Kidney (tissue), 14 donors: ENCODE results near the gene TMC6. TPM values are rescaled to one million over a fixed set of nuclear protein-coding genes. Genes with fewer than 3 reads are reported as not detected.

Source experiments
- DNase-seq, 5 donors: peaks; one replicate each; pipeline ENCODE4 v3.0.0-alpha.2; 2013 to 2020
- FAIRE-seq: peaks from 2 replicates; lab custom pipeline; 2012; peaks lifted over from hg19 to GRCh38; lab: Jason Lieb, UNC
- H3K27ac ChIP-seq, 2 donors: one replicate each; pipeline ENCODE4 v1.7.0; 2013; ENCODE audit warnings: low read depth in 2 of 2, low read length in 2 of 2, inconsistent platforms in 1 of 2
- H3K27me3 ChIP-seq: one replicate; pipeline ENCODE4 v1.7.1; 2013; ENCODE audit warnings: low read length, inconsistent platforms; ENCODE audit not compliant: control insufficient read depth, insufficient read depth
- H3K36me3 ChIP-seq, 3 donors: one replicate each; pipeline versions ENCODE4 v1.7.0 to v1.7.1; 2013; ENCODE audit warnings: low read length in 3 of 3, control low read depth in 1 of 3, inconsistent platforms in 1 of 3; ENCODE audit not compliant: insufficient read depth in 3 of 3, control insufficient read depth in 2 of 3
- H3K4me1 ChIP-seq, 3 donors: one replicate each; pipeline versions ENCODE4 v1.7.0 to v1.7.1; 2013; ENCODE audit warnings: low read length in 3 of 3, inconsistent platforms in 1 of 3, low read depth in 1 of 3; ENCODE audit not compliant: control insufficient read depth in 2 of 3, insufficient read depth in 2 of 3
- H3K4me3 ChIP-seq, 3 donors: one replicate each; pipeline versions ENCODE4 v1.7.0 to v1.8.1; 2013; ENCODE audit warnings: low read length in 3 of 3, control low read depth in 1 of 3, inconsistent platforms in 1 of 3
- H3K9ac ChIP-seq, 3 donors: one replicate each; pipeline versions ENCODE4 v1.7.0 to v1.7.1; 2013; ENCODE audit warnings: low read length in 3 of 3, control low read depth in 1 of 3, inconsistent platforms in 1 of 3
- H3K9me3 ChIP-seq, 3 donors: one replicate each; pipeline versions ENCODE4 v1.7.0 to v1.7.1; 2013; ENCODE audit warnings: low read length in 3 of 3, control low read depth in 1 of 3, inconsistent platforms in 1 of 3; ENCODE audit not compliant: control insufficient read depth in 2 of 3, insufficient read depth in 1 of 3
- intact Hi-C: fragments of 100-400 bp; cut with DNase I; formaldehyde crosslinking; loops from one replicate; pipeline ENCODE4 v1.11.1; 2022
- polyA plus RNA-seq: library from polyadenylated mRNA; stranded (reverse); fragments of 350-450 nt; fragmentation: Illumina TruSeq; extraction: RNeasy Lipid Tissue Mini Kit (QIAGEN cat#74804); gene quantifications from one replicate; pipeline ENCODE4 v1.2.3, GENCODE V29; 2014; ENCODE audit warnings: low read depth, low replicate concordance; ENCODE audit not compliant: insufficient read depth
- total RNA-seq: library from RNA; stranded (reverse); fragmentation: NEBNext Ultra II Directional; extraction: Animal tissue kit (Norgen Biotek cat#: 25700); gene quantifications from one replicate; pipeline ENCODE4 v1.2.1, GENCODE V29; 2021
- TF ChIP-seq, protein P1 (sequence below): IDR thresholded peaks from 3 replicates; pipeline ENCODE4 v1.5.1; 2012; ENCODE audit warnings: mild to moderate bottlenecking, moderate library complexity, borderline replicate concordance; ENCODE audit not compliant: insufficient read depth; ENCODE audit errors: extremely low read depth
- donor health status: control.
- donor health status: control.
- donor health status: control.
- donor health status: control.
- donor health status: control.
- donor health status: DM: yes; HTN: yes; CAD: no.
- donor health status: Normal renal cell carcinoma (clear cell type).

The TMC6 gene
- total and polyA plus RNA-seq, 2 donors from 2014 or later = 15.0 to 115 TPM

DNA sequence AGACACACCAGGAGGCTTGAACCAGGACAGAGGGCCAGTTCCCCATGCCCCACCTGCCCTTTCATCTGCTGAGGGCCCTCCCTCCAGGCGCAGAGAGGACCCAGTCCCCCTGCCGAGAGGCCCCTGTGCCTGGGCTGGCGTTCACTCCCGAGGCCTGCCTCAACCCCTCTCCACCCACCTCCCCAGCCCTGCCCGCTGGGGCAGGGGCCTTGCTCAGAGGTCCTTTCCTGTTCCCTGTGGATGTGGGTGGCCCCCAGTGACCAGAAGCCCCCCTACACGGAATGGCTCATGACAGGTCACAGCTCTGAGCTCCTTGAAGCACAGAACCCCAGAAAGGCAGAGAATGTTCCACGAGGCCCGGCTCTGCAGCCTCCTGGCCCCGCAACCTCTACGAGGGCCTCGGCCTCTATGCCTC, 6.7 kb downstream of the TMC6 start:
- H3K4me3 ChIP-seq = no peak overlapping the region
- TF ChIP-seq, protein P1, sequence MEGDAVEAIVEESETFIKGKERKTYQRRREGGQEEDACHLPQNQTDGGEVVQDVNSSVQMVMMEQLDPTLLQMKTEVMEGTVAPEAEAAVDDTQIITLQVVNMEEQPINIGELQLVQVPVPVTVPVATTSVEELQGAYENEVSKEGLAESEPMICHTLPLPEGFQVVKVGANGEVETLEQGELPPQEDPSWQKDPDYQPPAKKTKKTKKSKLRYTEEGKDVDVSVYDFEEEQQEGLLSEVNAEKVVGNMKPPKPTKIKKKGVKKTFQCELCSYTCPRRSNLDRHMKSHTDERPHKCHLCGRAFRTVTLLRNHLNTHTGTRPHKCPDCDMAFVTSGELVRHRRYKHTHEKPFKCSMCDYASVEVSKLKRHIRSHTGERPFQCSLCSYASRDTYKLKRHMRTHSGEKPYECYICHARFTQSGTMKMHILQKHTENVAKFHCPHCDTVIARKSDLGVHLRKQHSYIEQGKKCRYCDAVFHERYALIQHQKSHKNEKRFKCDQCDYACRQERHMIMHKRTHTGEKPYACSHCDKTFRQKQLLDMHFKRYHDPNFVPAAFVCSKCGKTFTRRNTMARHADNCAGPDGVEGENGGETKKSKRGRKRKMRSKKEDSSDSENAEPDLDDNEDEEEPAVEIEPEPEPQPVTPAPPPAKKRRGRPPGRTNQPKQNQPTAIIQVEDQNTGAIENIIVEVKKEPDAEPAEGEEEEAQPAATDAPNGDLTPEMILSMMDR = no peak
- no peaks in the 10 kb centered on the region for H3K9me3 ChIP-seq
- H3K27ac ChIP-seq = no peak overlapping the region
- H3K9ac ChIP-seq = no peak overlapping the region
- intact Hi-C loops = no loop called here
- no peak for DNase-seq
- FAIRE-seq = no peak
- peaks cover 0 to 2% (median 0%) of the 10 kb centered on the region in 3 donors for H3K4me1 ChIP-seq
- H3K27me3 ChIP-seq = no peaks in the 10 kb centered on the region
- peaks cover 0 to 5% (median 0%) of the 10 kb centered on the region in 3 donors for H3K36me3 ChIP-seq

DNA sequence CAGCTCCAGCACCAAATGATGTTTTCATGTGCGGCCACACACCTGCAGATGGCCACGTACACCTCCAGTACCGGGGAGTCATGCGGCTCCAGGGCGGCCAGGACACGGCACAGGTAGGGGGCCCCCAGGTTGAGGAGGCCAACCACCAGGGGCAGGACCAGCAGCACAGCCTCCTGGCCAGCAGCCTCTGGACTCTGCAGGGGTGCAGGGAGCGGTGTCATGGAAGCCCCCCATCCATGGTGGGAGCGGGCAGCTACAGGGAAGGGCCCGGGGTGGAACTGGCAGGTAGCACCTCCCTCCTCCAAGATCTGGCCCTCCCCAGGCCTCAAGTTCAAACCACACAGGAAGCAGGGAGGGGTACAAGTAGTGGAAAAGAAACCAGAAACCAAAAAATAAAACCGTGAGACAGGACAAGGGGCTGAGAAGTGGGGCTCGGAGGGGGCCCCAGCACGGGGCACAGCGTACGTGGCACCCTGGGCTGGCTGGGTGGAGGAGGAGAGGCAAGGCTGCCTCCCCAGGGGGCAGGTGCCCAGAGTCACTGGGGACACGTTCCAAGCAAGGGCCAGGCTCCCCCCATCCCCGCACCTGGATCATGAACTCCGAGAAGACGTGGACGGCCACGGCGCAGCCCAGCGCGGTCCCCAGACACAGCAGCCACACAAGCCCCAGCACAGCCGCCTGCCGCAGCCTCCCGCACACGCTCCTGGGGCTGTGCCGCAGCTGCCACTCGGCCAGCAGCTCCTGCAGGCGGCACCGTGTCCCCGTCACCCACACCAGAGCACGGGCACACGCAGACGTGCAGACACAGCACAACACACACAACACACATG, 7.4 kb downstream of the TMC6 start:
- Histone ChIP-seq H3K4me1 (peaks cover 0 to 2% (median 0%) of the 10 kb centered on the region in 3 donors), H3K4me3 (no peak overlapping the region), H3K9me3 (no peaks in the 10 kb centered on the region), H3K27me3 (no peaks in the 10 kb centered on the region), H3K9ac (no peak overlapping the region), H3K27ac (no peak overlapping the region), H3K36me3 (peaks cover 0 to 5% (median 0%) of the 10 kb centered on the region in 3 donors)
- DNase-seq = peak in 1 of 5 donors; percentile 77
- intact Hi-C loops = no loop called here
- FAIRE-seq = no peak
- TF ChIP-seq, protein P1 = no peak

DNA sequence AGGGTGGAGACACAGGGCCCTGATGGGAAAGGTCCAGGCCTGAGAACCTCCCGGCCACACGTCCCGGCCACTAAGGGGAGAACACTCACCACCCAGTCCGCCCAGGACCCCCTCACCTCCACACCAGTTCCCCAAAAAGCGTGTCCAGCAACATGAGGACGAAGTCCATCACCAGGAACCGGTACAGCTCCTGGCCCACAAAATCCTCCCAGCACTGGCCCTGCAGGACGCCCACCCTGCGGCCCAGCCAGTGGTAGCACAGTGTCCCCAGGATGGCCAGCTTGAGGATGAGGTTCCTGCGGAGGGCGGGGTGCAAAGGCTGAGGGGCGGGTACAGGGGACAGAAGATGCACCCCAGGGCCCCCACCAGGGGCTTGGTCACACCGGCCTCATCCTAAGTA, 8.0 kb downstream of the TMC6 start:
- FAIRE-seq (no peak), DNase-seq (no peak)
- no peak overlapping the region for H3K9ac ChIP-seq
- H3K36me3 ChIP-seq = peaks cover 0 to 5% (median 0%) of the 10 kb centered on the region in 3 donors
- H3K4me1 ChIP-seq = no peaks in the 10 kb centered on the region
- no peak overlapping the region for H3K27ac ChIP-seq
- TF ChIP-seq, protein P1 = no peak
- H3K9me3 ChIP-seq = no peaks in the 10 kb centered on the region
- no peak overlapping the region for H3K4me3 ChIP-seq
- intact Hi-C loops = no loop called here
- H3K27me3 ChIP-seq = no peaks in the 10 kb centered on the region
